ENCODE measurements around the gene BACH2. TPM values are rescaled to one million over a fixed set of nuclear protein-coding genes. Genes with fewer than 3 reads are reported as not detected.
"Not testable (repeated sequence)": the region's sequence is repeated elsewhere in the genome, so short reads cannot be mapped to it uniquely, and the experiment has no call there.

The BACH2 gene
- polyA plus RNA-seq, 1 donor (not counting 4 experiments of a cell fraction or from before 2014, with no cell fraction given) = 0.50 TPM

DNA sequence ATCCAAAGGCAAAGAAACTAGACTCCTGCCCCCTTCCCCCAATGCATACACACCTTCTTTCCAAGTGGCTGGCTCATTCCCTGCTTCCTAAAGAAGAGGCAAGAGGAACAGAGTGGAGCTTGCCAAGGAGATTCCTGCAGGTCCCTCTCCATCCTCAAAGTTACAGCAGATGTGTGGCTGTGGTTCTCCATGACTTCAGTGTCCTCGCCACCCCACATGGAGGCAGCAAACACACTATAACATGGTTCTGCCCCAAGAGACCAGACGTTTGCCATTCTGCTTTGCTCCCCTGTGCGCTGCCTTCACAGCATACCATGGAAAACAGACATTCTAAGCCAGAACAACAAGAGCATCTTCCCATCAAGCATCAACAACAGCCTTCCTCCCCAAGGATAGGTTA lies 84.4 kb downstream of the BACH2 start:
- H3K4me2 ChIP-seq (ENCODE audit: control insufficient read depth, extremely low read depth, insufficient read depth, low read depth, low read length) = no peak overlapping the region
- H3K27me3 ChIP-seq (ENCODE audit: control insufficient read depth, extremely low read depth, insufficient read depth, low read length) = no peaks in the 10 kb centered on the region
- H3K4me3 ChIP-seq (ENCODE audit: control insufficient read depth in 2 of 3, extremely low read depth in 1 of 3, insufficient read depth in 2 of 3, low read depth in 1 of 3, low read length in 3 of 3) = no peak overlapping the region
- no peaks in the 10 kb centered on the region for H3K79me2 ChIP-seq (ENCODE audit: control insufficient read depth, insufficient read depth, low read length)
- no peak overlapping the region for H2AFZ ChIP-seq (ENCODE audit: control insufficient read depth, low read length)
- H3K36me3 ChIP-seq (ENCODE audit: control insufficient read depth in 2 of 2, extremely low read depth in 1 of 2, insufficient read depth in 2 of 2, low read length in 2 of 2) = no peaks in the 10 kb centered on the region
- no peaks in the 10 kb centered on the region for H3K9me1 ChIP-seq (ENCODE audit: control insufficient read depth, extremely low read depth, insufficient read depth, low read length)
- H3K9me3 ChIP-seq (ENCODE audit: control insufficient read depth, low read depth, low read length) = no peaks in the 10 kb centered on the region
- H3K9ac ChIP-seq (ENCODE audit: control insufficient read depth, extremely low read depth, insufficient read depth, low read length) = no peak overlapping the region
- DNase-seq (ENCODE audit: low read depth, low spot score) = no peak
- H3K27ac ChIP-seq (ENCODE audit: control insufficient read depth, insufficient read depth, low read length) = no peak overlapping the region
- no peaks in the 10 kb centered on the region for H4K20me1 ChIP-seq (ENCODE audit: control insufficient read depth, extremely low read depth, insufficient read depth, low read length)
- no peak for TF ChIP-seq CTCF (optimal IDR thresholded peaks at IDR 0.05 in 1 of 3, IDR thresholded peaks at IDR 0.05 in 1 of 3, conservative IDR thresholded peaks at IDR 0.05 in 1 of 3; ENCODE audit: extremely low read depth in 1 of 3, insufficient read depth in 2 of 3, low read length in 3 of 3)
- TF ChIP-seq EZH2 (IDR thresholded peaks at IDR 0.05; ENCODE audit: low read length) = no peak
- peaks cover 6% of the 10 kb centered on the region for H3K4me1 ChIP-seq (ENCODE audit: control insufficient read depth, extremely low read depth, insufficient read depth, low read length)
- dilution Hi-C loops (cut with MboI; ENCODE audit: extremely low pct_ligation_motif_present, low sequenced_read_pairs) = no loop called here
- FAIRE-seq = no peak

DNA sequence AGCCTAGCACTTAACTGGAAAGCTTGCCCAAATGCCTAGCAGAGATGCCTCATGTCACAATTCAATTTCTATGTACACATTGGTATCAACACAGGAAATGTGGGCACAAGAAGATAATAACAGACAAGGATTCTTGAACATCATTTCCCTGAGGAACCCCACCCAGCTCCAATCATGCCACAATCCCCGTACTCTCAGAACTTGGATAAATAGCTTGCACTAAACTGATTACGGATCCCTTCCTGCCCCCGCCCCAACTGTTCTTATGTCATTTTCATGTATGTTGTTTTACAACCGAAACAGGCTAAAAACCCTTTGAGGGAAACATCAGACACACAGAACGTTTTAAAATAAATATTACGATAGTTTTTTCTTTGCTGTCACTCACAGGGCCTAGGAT lies 87.1 kb downstream of the BACH2 start:
- no peak overlapping the region for H3K27ac ChIP-seq (ENCODE audit: control insufficient read depth, insufficient read depth, low read length)
- H3K4me3 ChIP-seq (ENCODE audit: control insufficient read depth in 2 of 3, extremely low read depth in 1 of 3, insufficient read depth in 2 of 3, low read depth in 1 of 3, low read length in 3 of 3) = no peak overlapping the region
- peaks cover 5% of the 10 kb centered on the region for H3K4me1 ChIP-seq (ENCODE audit: control insufficient read depth, extremely low read depth, insufficient read depth, low read length)
- H3K36me3 ChIP-seq (ENCODE audit: control insufficient read depth in 2 of 2, extremely low read depth in 1 of 2, insufficient read depth in 2 of 2, low read length in 2 of 2) = no peaks in the 10 kb centered on the region
- no peak overlapping the region for H3K9ac ChIP-seq (ENCODE audit: control insufficient read depth, extremely low read depth, insufficient read depth, low read length)
- TF ChIP-seq EZH2 (IDR thresholded peaks at IDR 0.05; ENCODE audit: low read length) (no peak), CTCF (optimal IDR thresholded peaks at IDR 0.05 in 1 of 3, IDR thresholded peaks at IDR 0.05 in 1 of 3, conservative IDR thresholded peaks at IDR 0.05 in 1 of 3; ENCODE audit: extremely low read depth in 1 of 3, insufficient read depth in 2 of 3, low read length in 3 of 3) (no peak)
- FAIRE-seq (no peak), DNase-seq (ENCODE audit: low read depth, low spot score) (no peak)
- H3K27me3 ChIP-seq (ENCODE audit: control insufficient read depth, extremely low read depth, insufficient read depth, low read length) = no peaks in the 10 kb centered on the region
- no peak overlapping the region for H2AFZ ChIP-seq (ENCODE audit: control insufficient read depth, low read length)
- no peaks in the 10 kb centered on the region for H3K9me3 ChIP-seq (ENCODE audit: control insufficient read depth, low read depth, low read length)
- H4K20me1 ChIP-seq (ENCODE audit: control insufficient read depth, extremely low read depth, insufficient read depth, low read length) = no peaks in the 10 kb centered on the region
- no peak overlapping the region for H3K4me2 ChIP-seq (ENCODE audit: control insufficient read depth, extremely low read depth, insufficient read depth, low read depth, low read length)
- no peaks in the 10 kb centered on the region for H3K79me2 ChIP-seq (ENCODE audit: control insufficient read depth, insufficient read depth, low read length)
- H3K9me1 ChIP-seq (ENCODE audit: control insufficient read depth, extremely low read depth, insufficient read depth, low read length) = no peaks in the 10 kb centered on the region
- dilution Hi-C loops (cut with MboI; ENCODE audit: extremely low pct_ligation_motif_present, low sequenced_read_pairs) = no loop called here

- H3K27me3 ChIP-seq (ENCODE audit: control insufficient read depth, extremely low read depth, insufficient read depth, low read length); H3K4me3 ChIP-seq (ENCODE audit: control insufficient read depth in 2 of 3, extremely low read depth in 1 of 3, insufficient read depth in 2 of 3, low read depth in 1 of 3, low read length in 3 of 3); H3K4me2 ChIP-seq (ENCODE audit: control insufficient read depth, extremely low read depth, insufficient read depth, low read depth, low read length); H3K27ac ChIP-seq (ENCODE audit: control insufficient read depth, insufficient read depth, low read length); FAIRE-seq; H3K9me3 ChIP-seq (ENCODE audit: control insufficient read depth, low read depth, low read length); H3K79me2 ChIP-seq (ENCODE audit: control insufficient read depth, insufficient read depth, low read length); H3K9ac ChIP-seq (ENCODE audit: control insufficient read depth, extremely low read depth, insufficient read depth, low read length); H4K20me1 ChIP-seq (ENCODE audit: control insufficient read depth, extremely low read depth, insufficient read depth, low read length); H3K9me1 ChIP-seq (ENCODE audit: control insufficient read depth, extremely low read depth, insufficient read depth, low read length); H3K36me3 ChIP-seq (ENCODE audit: control insufficient read depth in 2 of 2, extremely low read depth in 1 of 2, insufficient read depth in 2 of 2, low read length in 2 of 2); dilution Hi-C loops (cut with MboI; ENCODE audit: extremely low pct_ligation_motif_present, low sequenced_read_pairs); DNase-seq (ENCODE audit: low read depth, low spot score); H2AFZ ChIP-seq (ENCODE audit: control insufficient read depth, low read length): not testable (repeated sequence)
- H3K4me1 ChIP-seq (ENCODE audit: control insufficient read depth, extremely low read depth, insufficient read depth, low read length) = peaks cover 13% of the 10 kb centered on the region
Observed at GRCh38 chr6:90208690-90209089, 88.0 kb downstream of the BACH2 start.

Data from keratinocyte (primary cell).